BE2C (cell line): ENCODE results near the gene COL19A1.
"Not testable (repeated sequence)": the region's sequence is repeated elsewhere in the genome, so short reads cannot be mapped to it uniquely, and the experiment has no call there.

Source experiments
- DNase-seq: peaks from one replicate; pipeline ENCODE4 v3.0.0-alpha.2; 2020
- H3K27me3 ChIP-seq: fragments of 250-450 bp; sonication (Bioruptor Pico); 2 replicates; pipeline ENCODE4 v1.5.1; 2020; ENCODE audit warnings: mild to moderate bottlenecking
- H3K36me3 ChIP-seq: fragments of 250-450 bp; sonication (Bioruptor Pico); 2 replicates; pipeline ENCODE4 v1.5.1; 2020; ENCODE audit warnings: mild to moderate bottlenecking
- H3K4me1 ChIP-seq: fragments of 250-450 bp; sonication (Bioruptor Pico); 2 replicates; pipeline ENCODE4 v1.5.1; 2020
- H3K4me3 ChIP-seq: 2 replicates; pipeline ENCODE4 v1.5.1; 2011; ENCODE audit warnings: low read depth, low read length
- H3K9me3 ChIP-seq: fragments of 250-450 bp; sonication (Bioruptor Pico); 2 replicates; pipeline ENCODE4 v1.5.1; 2020
- CTCF ChIP-seq: IDR thresholded peaks from 2 replicates; pipeline ENCODE4 v1.5.1; 2012; ENCODE audit warnings: mild to moderate bottlenecking, low read depth, low read length

The COL19A1 gene

GRCh38 chr6:69888482-69889233, 22.3 kb downstream of the COL19A1 start:
- Histone ChIP-seq H3K4me1 (peaks cover 7% of the 10 kb centered on the region), H3K27me3 (no peaks in the 10 kb centered on the region), H3K4me3 (no peak overlapping the region), H3K36me3 (no peaks in the 10 kb centered on the region), H3K9me3 (no peaks in the 10 kb centered on the region)
- TF ChIP-seq CTCF = no peak
- DNase-seq = no peak

- not testable (repeated sequence) for DNase-seq, H3K27me3 ChIP-seq, H3K36me3 ChIP-seq, H3K4me3 ChIP-seq, H3K9me3 ChIP-seq
- H3K4me1 ChIP-seq = peaks cover 13% of the 10 kb centered on the region
Measured at GRCh38 chr6:69889234-69889974, 23.0 kb downstream of the COL19A1 start.

GRCh38 chr6:69892561-69892960, 26.2 kb downstream of the COL19A1 start:
- not testable (repeated sequence) for H3K27me3 ChIP-seq, DNase-seq, H3K4me3 ChIP-seq, H3K36me3 ChIP-seq, H3K9me3 ChIP-seq
- H3K4me1 ChIP-seq = peaks cover 24% of the 10 kb centered on the region

GRCh38 chr6:69893266-69893665, 26.9 kb downstream of the COL19A1 start:
- H3K36me3 ChIP-seq, H3K9me3 ChIP-seq, DNase-seq, H3K27me3 ChIP-seq, H3K4me3 ChIP-seq: not testable (repeated sequence)
- peaks cover 24% of the 10 kb centered on the region for H3K4me1 ChIP-seq

GRCh38 chr6:69894578-69895347, 28.4 kb downstream of the COL19A1 start:
- no peaks in the 10 kb centered on the region for H3K36me3 ChIP-seq
- H3K4me3 ChIP-seq = no peak overlapping the region; the same call in 1 of the 2 replicates
- H3K27me3 ChIP-seq = no peaks in the 10 kb centered on the region
- no peaks in the 10 kb centered on the region for H3K9me3 ChIP-seq
- DNase-seq = peak; percentile 81
- TF ChIP-seq CTCF = peak; percentile 26; the same call in 1 of the 2 replicates
- H3K4me1 ChIP-seq = peaks cover 27% of the 10 kb centered on the region

GRCh38 chr6:69895396-69895795, 29.0 kb downstream of the COL19A1 start:
- peaks cover 27% of the 10 kb centered on the region for H3K4me1 ChIP-seq
- no peak overlapping the region for H3K4me3 ChIP-seq
- H3K27me3 ChIP-seq = no peaks in the 10 kb centered on the region
- H3K9me3 ChIP-seq = no peaks in the 10 kb centered on the region
- H3K36me3 ChIP-seq = no peaks in the 10 kb centered on the region
- peak; percentile 14 for DNase-seq
- TF ChIP-seq CTCF = no peak

- H3K4me3 ChIP-seq = no peak overlapping the region
- H3K9me3 ChIP-seq = no peaks in the 10 kb centered on the region
- no peak for DNase-seq
- no peak for TF ChIP-seq CTCF
- H3K4me1 ChIP-seq = 0 out of 2 replicates have a peak, but pooled peaks cover 4% of the 10 kb centered on the region
- no peaks in the 10 kb centered on the region for H3K36me3 ChIP-seq
- H3K27me3 ChIP-seq = no peaks in the 10 kb centered on the region
Measured at GRCh38 chr6:69900869-69901268, 34.5 kb downstream of the COL19A1 start.
